DND-41 (cell line): ENCODE measurements around the gene ANKRD6.

Source experiments
- EZH2 ChIP-seq: IDR thresholded peaks from 3 replicates; pipeline ENCODE4 v1.6.1; 2012; ENCODE audit warnings: borderline replicate concordance, low read depth, mild to moderate bottlenecking, moderate library complexity, low read length, inconsistent platforms; ENCODE audit not compliant: severe bottlenecking
- TF ChIP-seq, protein P1 (sequence below): IDR thresholded peaks from 2 replicates; pipeline ENCODE4 v1.5.1; 2012; ENCODE audit warnings: borderline replicate concordance, low read length, moderate library complexity, mild to moderate bottlenecking; ENCODE audit not compliant: poor library complexity, severe bottlenecking; ENCODE audit errors: extremely low read depth

DNA sequence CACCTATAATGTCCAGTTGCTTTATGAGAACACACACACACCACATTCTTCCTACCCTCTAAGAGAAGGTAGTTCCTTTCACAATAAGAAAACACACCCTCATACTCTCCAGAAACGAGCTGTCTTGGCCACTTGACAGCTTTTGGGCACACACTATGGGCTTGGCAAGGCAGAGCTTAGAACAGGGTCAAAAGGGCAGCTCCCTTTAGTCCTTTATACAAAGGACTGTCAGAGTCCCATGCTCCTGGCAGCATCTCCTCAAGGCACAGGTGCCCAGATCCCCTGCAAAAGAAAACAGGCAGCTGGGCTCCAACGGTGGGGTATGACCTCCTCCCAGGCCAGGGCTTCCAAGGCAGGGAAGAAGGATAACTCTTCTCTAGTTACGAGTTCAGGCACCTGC lies 210.5 kb downstream of the ANKRD6 start:
- TF ChIP-seq, protein P1, sequence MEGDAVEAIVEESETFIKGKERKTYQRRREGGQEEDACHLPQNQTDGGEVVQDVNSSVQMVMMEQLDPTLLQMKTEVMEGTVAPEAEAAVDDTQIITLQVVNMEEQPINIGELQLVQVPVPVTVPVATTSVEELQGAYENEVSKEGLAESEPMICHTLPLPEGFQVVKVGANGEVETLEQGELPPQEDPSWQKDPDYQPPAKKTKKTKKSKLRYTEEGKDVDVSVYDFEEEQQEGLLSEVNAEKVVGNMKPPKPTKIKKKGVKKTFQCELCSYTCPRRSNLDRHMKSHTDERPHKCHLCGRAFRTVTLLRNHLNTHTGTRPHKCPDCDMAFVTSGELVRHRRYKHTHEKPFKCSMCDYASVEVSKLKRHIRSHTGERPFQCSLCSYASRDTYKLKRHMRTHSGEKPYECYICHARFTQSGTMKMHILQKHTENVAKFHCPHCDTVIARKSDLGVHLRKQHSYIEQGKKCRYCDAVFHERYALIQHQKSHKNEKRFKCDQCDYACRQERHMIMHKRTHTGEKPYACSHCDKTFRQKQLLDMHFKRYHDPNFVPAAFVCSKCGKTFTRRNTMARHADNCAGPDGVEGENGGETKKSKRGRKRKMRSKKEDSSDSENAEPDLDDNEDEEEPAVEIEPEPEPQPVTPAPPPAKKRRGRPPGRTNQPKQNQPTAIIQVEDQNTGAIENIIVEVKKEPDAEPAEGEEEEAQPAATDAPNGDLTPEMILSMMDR, result no peak
- TF ChIP-seq EZH2, result no peak
